Measurements from ENCODE around the gene PEX10.

The PEX10 gene

DNA sequence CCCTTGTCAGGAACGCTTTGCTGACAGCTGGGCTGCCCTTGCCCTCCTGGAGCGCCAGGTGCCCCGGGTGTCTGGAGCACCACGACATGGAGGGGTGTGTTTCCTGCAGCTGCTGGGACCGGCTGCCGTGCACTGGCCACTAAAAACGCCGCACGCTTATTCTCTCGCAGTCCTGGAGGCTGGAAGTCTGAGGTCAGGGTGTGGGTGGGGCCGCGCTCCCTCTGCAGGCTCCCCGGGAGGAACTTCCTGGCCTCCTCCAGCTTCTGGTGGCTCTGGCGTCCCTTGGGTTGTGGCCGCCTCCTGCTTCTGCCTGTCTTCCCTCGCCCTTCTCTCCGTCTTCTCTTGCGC is 35.7 kb upstream of the PEX10 start:
- no peak for DNase-seq (ENCODE audit: low spot score)
- TF ChIP-seq, protein P1, sequence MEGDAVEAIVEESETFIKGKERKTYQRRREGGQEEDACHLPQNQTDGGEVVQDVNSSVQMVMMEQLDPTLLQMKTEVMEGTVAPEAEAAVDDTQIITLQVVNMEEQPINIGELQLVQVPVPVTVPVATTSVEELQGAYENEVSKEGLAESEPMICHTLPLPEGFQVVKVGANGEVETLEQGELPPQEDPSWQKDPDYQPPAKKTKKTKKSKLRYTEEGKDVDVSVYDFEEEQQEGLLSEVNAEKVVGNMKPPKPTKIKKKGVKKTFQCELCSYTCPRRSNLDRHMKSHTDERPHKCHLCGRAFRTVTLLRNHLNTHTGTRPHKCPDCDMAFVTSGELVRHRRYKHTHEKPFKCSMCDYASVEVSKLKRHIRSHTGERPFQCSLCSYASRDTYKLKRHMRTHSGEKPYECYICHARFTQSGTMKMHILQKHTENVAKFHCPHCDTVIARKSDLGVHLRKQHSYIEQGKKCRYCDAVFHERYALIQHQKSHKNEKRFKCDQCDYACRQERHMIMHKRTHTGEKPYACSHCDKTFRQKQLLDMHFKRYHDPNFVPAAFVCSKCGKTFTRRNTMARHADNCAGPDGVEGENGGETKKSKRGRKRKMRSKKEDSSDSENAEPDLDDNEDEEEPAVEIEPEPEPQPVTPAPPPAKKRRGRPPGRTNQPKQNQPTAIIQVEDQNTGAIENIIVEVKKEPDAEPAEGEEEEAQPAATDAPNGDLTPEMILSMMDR (IDR thresholded peaks at IDR 0.05; ENCODE audit: extremely low read depth, insufficient read depth, missing control alignments), result no peak
- in situ Hi-C loops (cut with MboI; ENCODE audit: low pct_unique_long_range_greater_than_20kb, low sequenced_read_pairs, unreplicated experiment), result no loop called here

DNA sequence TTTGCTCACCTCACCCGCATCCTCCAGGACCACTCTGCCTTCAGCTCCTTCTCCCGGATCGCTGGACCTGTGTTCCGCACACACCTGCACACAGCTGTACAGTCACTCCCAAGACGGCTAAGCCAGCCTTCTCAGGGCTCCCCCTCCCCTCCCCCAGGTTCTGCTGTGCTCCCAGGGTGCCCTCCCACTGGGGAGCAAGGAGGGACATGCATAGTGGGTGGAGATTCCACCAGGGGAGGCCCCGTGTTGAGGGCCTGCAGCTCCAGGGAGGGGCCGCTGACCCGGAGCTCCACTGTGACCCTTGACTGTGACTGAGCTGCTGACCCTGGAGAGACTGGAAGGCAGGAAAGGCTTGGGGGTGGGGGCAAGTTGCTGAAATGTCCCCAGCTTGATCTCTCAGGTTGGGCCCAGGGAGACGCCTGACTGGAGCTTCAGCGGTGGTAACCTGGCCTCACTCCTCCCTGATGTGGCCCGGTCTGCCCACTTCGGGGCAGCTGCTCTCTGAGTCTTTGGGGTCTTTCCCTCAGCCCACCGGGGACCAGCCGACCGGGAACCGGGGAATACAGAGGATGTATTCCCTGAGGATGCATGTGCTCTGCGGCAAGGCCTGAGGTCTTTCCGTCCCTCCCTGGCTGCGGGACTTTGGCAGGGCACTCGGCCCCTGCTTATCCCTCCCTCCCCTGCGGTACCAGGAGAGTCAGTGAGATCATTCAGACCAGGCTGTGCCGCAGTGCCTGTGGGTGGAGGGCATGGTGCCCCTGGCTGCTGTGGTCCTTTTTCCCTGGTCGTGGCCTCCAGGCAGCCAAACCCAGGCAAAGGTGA is 35.1 kb upstream of the PEX10 start:
- no peak for DNase-seq (ENCODE audit: low spot score)
- TF ChIP-seq, protein P1 (IDR thresholded peaks at IDR 0.05; ENCODE audit: extremely low read depth, insufficient read depth, missing control alignments), result no peak
- in situ Hi-C loops (cut with MboI; ENCODE audit: low pct_unique_long_range_greater_than_20kb, low sequenced_read_pairs, unreplicated experiment), result no loop called here

DNA sequence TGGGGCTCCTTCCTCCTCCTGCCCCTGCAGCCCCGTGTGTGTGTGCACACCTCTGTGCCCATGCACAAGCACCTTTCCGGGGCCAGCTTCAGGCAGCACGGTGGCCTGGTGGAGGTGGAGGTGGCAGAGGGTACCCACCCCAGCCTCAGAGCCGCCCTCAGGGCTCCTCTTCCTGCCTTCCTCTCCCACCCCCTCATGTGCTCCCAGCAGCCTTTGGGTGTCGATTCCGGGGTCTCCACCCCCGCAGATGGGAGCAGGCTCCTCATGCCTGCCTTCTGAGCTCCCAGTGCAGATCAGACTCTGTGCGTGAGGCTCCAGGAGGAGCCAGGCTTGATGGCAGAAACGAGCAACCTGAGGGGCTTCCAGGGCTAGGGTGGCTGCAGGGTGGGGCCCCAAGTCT is 34.5 kb upstream of the PEX10 start:
- in situ Hi-C loops (cut with MboI; ENCODE audit: low pct_unique_long_range_greater_than_20kb, low sequenced_read_pairs, unreplicated experiment), result no loop called here
- TF ChIP-seq, protein P1 (IDR thresholded peaks at IDR 0.05; ENCODE audit: extremely low read depth, insufficient read depth, missing control alignments), result no peak
- no peak for DNase-seq (ENCODE audit: low spot score)

DNA sequence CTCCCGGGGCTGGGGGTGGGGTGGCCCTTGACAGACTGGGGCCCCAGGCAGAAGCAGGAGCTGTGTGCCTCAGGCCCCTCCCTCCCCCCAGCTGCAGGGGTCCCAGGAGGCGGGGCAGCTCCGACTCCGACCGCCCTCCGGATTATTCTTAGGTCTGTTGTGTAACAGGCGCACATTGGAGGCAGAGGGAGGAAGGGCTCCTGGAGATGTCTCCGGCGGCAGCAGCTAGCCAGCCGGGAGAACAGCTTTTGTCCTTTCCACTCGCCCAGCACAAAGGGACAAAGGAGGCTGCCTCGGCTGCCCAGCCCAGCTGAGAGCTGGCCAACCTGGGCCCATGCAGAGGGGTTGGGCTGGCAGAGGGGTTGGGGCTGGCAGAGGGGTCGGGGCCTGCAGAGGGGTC is 34.0 kb upstream of the PEX10 start:
- in situ Hi-C loops (cut with MboI; ENCODE audit: low pct_unique_long_range_greater_than_20kb, low sequenced_read_pairs, unreplicated experiment), result no loop called here
- DNase-seq (ENCODE audit: low spot score), result no peak
- TF ChIP-seq, protein P1 (IDR thresholded peaks at IDR 0.05; ENCODE audit: extremely low read depth, insufficient read depth, missing control alignments), result no peak

DNA sequence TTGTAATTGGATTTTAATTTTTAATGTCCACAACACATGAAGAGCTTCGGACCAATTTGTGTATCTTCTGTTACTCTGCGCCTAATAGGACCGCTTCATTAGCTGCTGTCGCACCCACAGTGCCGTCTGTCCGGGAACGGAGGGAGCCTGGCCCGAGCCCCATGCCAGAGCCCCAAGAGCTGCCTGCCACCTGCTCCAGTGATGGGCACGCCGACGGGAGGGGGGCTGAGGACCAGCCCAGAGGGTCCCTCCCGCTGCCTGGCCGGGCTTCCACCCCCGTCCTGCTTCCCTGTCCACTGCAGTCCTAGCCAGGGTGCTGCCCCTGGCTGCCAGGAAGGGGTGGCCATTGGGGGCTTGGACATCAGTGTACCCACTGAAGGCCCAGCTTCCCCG is 33.5 kb upstream of the PEX10 start:
- in situ Hi-C loops (cut with MboI; ENCODE audit: low pct_unique_long_range_greater_than_20kb, low sequenced_read_pairs, unreplicated experiment), result no loop called here
- TF ChIP-seq, protein P1 (IDR thresholded peaks at IDR 0.05; ENCODE audit: extremely low read depth, insufficient read depth, missing control alignments), result no peak
- DNase-seq (ENCODE audit: low spot score), result no peak

DNA sequence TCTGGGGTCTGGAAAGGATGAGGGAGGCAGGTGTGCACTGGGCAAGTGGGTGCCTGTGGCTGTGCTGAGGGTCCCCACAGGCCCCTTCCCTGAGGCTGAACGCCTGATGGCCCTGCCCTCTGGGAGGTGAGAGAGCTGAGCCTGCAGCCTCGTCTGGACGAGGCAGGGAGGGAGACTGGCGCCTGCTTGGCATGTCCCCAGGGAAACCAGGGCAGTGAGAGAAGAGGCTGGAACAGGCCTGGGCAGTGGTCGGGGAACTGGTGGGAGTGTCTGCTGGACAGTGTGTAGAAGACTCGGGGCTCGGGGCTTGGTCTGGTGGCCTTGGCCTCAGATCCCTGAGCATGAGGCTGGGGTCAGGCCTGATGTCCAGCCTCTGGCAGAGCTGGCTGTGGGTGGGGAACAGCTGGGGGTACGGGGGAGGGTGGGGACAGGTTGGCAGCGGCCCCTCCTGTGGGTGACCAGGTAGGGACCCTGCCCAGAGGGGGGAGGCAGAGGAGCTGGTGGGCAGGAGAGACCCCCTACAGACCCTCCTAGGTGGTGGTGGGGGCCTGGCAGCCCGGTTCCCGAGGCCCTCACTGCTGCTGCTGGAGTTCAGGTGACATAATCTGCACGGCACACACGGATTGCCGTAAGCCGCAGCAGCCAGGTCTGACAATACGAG is 32.9 kb upstream of the PEX10 start:
- TF ChIP-seq, protein P1 (IDR thresholded peaks at IDR 0.05; ENCODE audit: extremely low read depth, insufficient read depth, missing control alignments), result no peak
- DNase-seq (ENCODE audit: low spot score), result no peak
- in situ Hi-C loops (cut with MboI; ENCODE audit: low pct_unique_long_range_greater_than_20kb, low sequenced_read_pairs, unreplicated experiment), result no loop called here

Measured in GM13977 (cell line).